Measurements from ENCODE around the gene ARHGAP4. TPM values are rescaled to one million over a fixed set of nuclear protein-coding genes. Genes with fewer than 3 reads are reported as not detected.

The ARHGAP4 gene
- total and polyA plus RNA-seq, 11 donors, result 6.8 to 55.8 (median 12.9) TPM

DNA sequence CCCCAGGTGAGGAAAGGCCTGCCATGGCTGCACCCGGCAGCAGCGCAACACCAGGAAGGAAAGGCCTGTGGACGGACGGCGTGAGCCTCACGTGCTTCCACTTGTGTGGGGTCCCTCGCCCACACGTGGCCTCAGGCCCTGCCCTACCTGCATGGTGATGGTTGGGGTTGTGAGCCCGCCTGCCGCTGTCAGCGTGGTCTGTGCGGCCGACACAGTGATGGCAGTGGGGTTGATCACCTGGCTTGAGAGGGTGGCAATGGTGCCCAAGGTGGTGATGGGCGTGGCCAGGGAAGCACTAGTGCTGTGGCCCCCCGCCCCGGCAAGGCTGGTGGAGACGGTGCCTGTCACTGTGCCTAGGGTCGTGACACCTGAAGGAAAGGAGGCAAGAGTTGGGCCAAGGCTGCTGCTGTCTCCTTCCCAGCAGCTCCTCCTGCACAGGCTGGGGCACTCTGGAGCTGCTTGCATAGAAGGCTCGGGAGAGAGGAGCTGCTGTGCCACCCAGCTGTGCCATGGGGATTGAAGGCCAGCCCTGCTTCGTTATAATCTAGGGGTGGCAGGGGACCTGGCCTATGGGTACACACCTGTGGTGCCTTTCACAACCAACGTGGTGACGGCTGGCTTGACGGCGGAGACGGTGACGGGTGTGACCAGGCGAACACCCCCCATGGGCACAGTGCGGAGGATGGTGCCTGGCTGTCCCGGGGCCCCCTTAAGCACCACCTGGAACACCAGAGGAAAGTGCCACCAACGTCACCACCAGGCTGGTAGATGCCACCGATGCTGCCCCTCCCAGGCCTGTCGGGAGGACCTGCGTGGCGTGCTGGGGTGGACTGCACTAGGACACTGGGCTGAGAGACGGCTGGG lies 30.2 kb upstream of the ARHGAP4 start:
- Histone ChIP-seq H3K27ac (peak overlapping the region in 1 of 12 donors; percentile 17), H3K4me3 (no peak overlapping the region), H3K27me3 (no peaks in the 10 kb centered on the region), H3K9me3 (no peaks in the 10 kb centered on the region), H3K4me1 (peaks cover 0 to 10% (median 2%) of the 10 kb centered on the region in 12 donors), H3K36me3 (peaks cover 0 to 98% (median 86%) of the 10 kb centered on the region in 9 donors)
- peak in 2 of 5 donors; percentile 19 to 21 for DNase-seq
- TF ChIP-seq, protein P1, sequence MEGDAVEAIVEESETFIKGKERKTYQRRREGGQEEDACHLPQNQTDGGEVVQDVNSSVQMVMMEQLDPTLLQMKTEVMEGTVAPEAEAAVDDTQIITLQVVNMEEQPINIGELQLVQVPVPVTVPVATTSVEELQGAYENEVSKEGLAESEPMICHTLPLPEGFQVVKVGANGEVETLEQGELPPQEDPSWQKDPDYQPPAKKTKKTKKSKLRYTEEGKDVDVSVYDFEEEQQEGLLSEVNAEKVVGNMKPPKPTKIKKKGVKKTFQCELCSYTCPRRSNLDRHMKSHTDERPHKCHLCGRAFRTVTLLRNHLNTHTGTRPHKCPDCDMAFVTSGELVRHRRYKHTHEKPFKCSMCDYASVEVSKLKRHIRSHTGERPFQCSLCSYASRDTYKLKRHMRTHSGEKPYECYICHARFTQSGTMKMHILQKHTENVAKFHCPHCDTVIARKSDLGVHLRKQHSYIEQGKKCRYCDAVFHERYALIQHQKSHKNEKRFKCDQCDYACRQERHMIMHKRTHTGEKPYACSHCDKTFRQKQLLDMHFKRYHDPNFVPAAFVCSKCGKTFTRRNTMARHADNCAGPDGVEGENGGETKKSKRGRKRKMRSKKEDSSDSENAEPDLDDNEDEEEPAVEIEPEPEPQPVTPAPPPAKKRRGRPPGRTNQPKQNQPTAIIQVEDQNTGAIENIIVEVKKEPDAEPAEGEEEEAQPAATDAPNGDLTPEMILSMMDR (IDR thresholded peaks at IDR 0.05), result no peak
- no peak for TF ChIP-seq POLR2A (IDR thresholded peaks at IDR 0.05)
- WGBS, 4 donors, result 88 to 92% (median 91%) methylated on average over 28 to 35 of the region's 35 CpGs
- intact Hi-C loops (cut with DNase I), result loop anchor here in 1 of 10 donors (10.0 kb wide), 1 partner anchor 421 kb away; no protein-coding TSS in a partner anchor
- ATAC-seq, result no peak

DNA sequence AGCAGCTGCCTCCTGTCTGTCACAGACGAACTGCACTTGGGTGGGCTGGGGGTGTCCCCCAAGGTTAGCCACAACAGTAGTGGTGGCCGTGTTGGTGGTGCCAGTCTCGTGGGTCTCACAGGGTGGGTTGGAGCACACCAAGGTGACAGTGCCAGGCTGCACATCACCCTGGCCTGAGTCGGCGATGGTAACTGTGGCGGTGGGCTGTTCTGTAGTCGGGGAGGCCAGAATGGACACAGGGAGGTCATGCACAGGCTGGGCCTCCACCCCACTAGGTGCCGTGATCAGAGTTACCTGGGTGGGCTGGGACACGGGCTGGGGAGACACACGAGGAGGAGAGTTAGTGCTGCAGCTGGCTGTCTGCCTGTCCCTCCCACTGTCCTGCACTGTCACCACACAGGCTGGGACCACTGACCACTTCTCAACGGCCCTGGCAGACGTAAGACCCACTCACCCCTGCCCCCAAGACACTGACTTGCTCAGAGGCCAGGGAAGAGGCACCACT lies 29.2 kb upstream of the ARHGAP4 start:
- Histone ChIP-seq H3K9me3 (no peaks in the 10 kb centered on the region), H3K4me1 (peaks cover 0 to 10% (median 2%) of the 10 kb centered on the region in 12 donors), H3K36me3 (peaks cover 0 to 100% (median 86%) of the 10 kb centered on the region in 9 donors), H3K27me3 (no peaks in the 10 kb centered on the region), H3K27ac (peak overlapping the region in 1 of 12 donors; percentile 86), H3K4me3 (no peak overlapping the region)
- peak in 1 of 5 donors; percentile 20 for DNase-seq
- no peak for ATAC-seq
- TF ChIP-seq, protein P1 (IDR thresholded peaks at IDR 0.05), result no peak
- no peak for TF ChIP-seq POLR2A (IDR thresholded peaks at IDR 0.05)
- WGBS, 4 donors, result 81 to 87% (median 84%) methylated on average over 3 to 12 of the region's 12 CpGs
- intact Hi-C loops (cut with DNase I), result loop anchor here in 2 of 10 donors (2.0 to 10.0 kb wide), 2 partner anchors 192 to 420 kb away; no protein-coding TSS in a partner anchor

DNA sequence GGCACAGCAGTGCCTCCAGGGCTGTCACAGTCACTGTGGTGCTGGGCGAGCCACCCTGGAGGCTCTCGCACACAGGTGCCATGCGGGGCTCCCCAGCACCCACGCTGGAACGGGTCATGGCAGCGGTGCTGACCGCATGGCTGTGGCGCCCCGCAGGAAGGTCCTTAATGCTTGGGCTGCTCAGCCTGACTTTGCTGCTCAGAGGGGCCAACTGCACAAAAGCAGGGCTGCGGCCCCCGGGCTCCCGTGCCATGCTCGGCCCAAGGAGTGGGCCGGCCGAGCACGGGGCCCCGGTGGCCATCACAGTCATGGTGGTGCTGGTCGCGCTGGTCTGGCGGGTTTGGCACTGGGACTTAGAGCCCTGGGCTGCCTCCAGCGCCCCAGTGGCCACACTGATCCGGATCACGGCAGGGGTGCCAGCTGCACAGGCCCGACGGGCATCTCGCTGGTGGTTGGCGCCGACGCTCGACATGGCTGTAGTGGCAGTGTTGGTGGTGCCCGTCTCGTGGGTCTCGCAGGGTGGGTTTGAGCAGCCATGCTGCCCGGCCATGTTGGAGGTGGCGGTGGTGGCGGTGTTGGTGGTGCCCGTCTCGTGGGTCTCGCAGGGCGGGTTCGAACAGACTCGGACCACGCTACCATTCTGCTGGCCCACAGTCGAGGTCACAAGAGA lies 28.6 kb upstream of the ARHGAP4 start:
- H3K9me3 ChIP-seq, result no peaks in the 10 kb centered on the region
- 93 to 98% (median 95%) methylated on average over 21 to 44 of the region's 44 CpGs for WGBS, 4 donors
- intact Hi-C loops (cut with DNase I), result loop anchor here in 7 of 10 donors (2.0 to 10.0 kb wide), 3 partner anchors 192 to 420 kb away; partner anchors contain the start of gene PLXNB3 (in 5 of the 7)
- TF ChIP-seq, protein P1 (IDR thresholded peaks at IDR 0.05), result no peak
- no peak for TF ChIP-seq POLR2A (IDR thresholded peaks at IDR 0.05)
- H3K4me3 ChIP-seq, result no peak overlapping the region
- peaks cover 0 to 100% (median 85%) of the 10 kb centered on the region in 9 donors for H3K36me3 ChIP-seq
- H3K27ac ChIP-seq, result peak overlapping the region in 1 of 12 donors; percentile 86
- no peaks in the 10 kb centered on the region for H3K27me3 ChIP-seq
- ATAC-seq (no peak), DNase-seq (peak in 1 of 5 donors; percentile 27)
- H3K4me1 ChIP-seq, result peaks cover 0 to 14% (median 3%) of the 10 kb centered on the region in 12 donors

All from heart left ventricle (tissue), 16 donors.